ENCODE data around the gene UBL4B.

UBL4B gene

DNA sequence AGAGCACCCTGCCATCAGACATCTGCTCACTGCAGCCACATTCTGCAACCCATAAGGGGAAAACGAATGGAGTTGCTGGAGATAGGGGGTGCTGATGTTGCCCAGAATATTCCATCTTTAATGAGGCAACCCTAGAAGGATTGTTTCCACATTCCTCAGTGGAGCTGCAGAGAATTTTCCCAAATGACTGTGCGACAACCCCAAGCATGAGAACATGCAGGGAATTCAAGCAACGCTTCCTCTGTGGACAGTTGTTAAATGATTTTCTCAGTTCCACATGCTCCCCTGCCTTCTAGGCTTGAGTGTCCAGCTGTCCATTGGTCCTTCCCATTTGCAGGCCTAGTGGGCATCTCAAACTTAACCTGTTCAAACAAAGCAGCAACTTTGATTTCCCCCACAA lies 20.5 kb upstream of the UBL4B start:
- no peak for TF ChIP-seq CTCF (IDR thresholded peaks at IDR 0.05; ENCODE audit: low read length, missing control alignments)
- no peak overlapping the region for H3K4me3 ChIP-seq (replicated peaks; ENCODE audit: low read depth, low read length)
- DNase-seq (ENCODE audit: low read depth): no peak

DNA sequence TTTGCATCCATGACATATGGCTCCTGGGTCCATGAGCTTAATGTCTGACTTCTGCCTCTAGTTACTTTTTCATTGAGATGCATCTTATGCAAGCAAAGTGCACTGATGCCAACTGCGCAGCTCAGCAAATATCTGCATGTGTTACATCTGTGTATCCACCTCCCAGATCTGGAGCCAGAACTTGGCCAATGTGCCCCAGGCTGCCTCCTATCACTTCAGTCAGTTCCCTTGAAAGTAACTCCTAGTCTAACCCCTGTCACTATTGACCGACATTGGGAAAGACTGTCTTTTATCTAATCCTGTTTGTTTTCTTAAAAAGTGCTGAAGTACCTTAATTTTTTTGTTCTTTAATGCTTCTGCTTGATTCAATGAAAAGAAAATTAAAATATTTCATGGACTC lies 19.3 kb upstream of the UBL4B start:
- no peak for DNase-seq (ENCODE audit: low read depth)
- no peak overlapping the region for H3K4me3 ChIP-seq (replicated peaks; ENCODE audit: low read depth, low read length)
- TF ChIP-seq CTCF (IDR thresholded peaks at IDR 0.05; ENCODE audit: low read length, missing control alignments): no peak

- no peak overlapping the region for H3K4me3 ChIP-seq (replicated peaks; ENCODE audit: low read depth, low read length)
- no peak for DNase-seq (ENCODE audit: low read depth)
- no peak for TF ChIP-seq CTCF (IDR thresholded peaks at IDR 0.05; ENCODE audit: low read length, missing control alignments)
Observed at GRCh38 chr1:110094931-110095654, 17.1 kb upstream of the UBL4B start.

GRCh38 chr1:110097507-110098221 lies 14.6 kb upstream of the UBL4B start:
- no peak for TF ChIP-seq CTCF (IDR thresholded peaks at IDR 0.05; ENCODE audit: low read length, missing control alignments)
- no peak overlapping the region for H3K4me3 ChIP-seq (replicated peaks; ENCODE audit: low read depth, low read length)
- no peak for DNase-seq (ENCODE audit: low read depth)

DNA sequence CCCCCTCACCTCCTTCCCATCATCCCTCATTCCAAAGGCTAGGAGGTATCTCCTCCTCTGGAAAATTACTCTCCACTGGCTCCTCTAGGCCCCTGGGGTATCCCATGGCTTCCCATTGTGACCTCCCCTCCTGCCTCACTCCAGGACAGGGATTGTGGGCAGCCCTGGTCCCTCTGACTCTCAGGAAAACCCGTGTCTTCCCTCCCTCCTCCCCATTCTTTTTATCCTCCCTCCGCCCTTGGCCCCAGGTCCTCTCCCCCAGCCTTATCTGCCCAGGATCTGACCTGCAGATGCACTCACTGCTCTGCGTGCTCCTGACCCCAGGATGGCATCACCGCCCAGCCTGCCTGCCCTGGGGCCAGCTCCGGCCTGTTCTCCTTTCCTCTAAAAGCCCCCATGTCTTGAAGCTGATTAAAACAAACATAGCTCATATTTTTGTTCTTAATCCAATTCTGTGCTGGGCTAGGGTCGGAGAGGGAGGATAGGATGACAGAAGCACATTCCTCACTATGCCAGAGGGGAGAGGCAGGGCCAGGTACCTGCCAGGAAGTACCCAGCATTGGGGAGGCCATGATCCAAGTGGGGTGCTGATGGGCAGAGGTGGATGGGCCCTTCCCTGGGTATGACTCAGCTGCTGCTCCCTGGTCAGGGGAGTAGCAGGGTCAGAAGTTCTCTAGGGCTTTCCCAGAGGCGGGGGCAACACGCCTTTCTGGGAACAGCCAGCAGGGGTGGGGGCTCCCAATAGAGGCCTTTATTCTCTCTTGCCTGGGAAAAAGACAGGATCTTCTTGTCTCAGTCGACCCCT lies 13.8 kb upstream of the UBL4B start:
- no peak for TF ChIP-seq CTCF (IDR thresholded peaks at IDR 0.05; ENCODE audit: low read length, missing control alignments)
- no peak overlapping the region for H3K4me3 ChIP-seq (replicated peaks; ENCODE audit: low read depth, low read length)
- no peak for DNase-seq (ENCODE audit: low read depth)

DNA sequence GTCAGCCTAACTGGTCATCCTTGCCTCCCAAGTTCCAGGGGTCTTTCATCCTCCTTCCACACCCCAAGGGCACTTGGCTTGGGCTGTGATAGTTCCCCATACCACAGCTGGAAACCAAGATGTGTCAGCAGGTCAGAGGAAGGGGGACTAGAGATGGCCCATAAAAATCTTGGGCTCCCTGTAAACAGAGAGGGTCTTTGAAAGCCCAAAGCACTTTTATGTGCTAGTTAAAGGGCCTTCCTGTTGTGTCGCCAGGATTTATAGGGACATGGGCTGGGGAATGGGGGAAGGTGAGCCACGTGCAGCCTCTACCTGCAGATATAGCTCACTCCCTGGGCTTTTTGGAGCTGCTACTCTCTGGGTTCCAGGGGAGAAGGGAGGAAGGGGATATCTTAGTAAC lies 11.9 kb upstream of the UBL4B start:
- DNase-seq (ENCODE audit: low read depth): no peak
- no peak for TF ChIP-seq CTCF (IDR thresholded peaks at IDR 0.05; ENCODE audit: low read length, missing control alignments)
- H3K4me3 ChIP-seq (replicated peaks; ENCODE audit: low read depth, low read length): no peak overlapping the region

Data from fibroblast of pulmonary artery (primary cell).